Osteocyte (in vitro differentiated cells): ENCODE measurements around the gene PDE4D. TPM values are rescaled to one million over a fixed set of nuclear protein-coding genes. Genes with fewer than 3 reads are reported as not detected.

Experiments used
- DNase-seq: peaks from one replicate; pipeline ENCODE4 v3.0.0; 2021; ENCODE audit warnings: mixed read lengths; ENCODE audit not compliant: unreplicated experiment; ENCODE audit errors: extremely low spot score
- H3K27ac Mint-ChIP-seq: one replicate; pipeline ENCODE4 v1.8.0; 2021; ENCODE audit warnings: mild to moderate bottlenecking, mixed read lengths; ENCODE audit not compliant: unreplicated experiment
- H3K27me3 Mint-ChIP-seq: one replicate; pipeline ENCODE4 v1.8.0; 2021; ENCODE audit warnings: mixed read lengths; ENCODE audit not compliant: unreplicated experiment
- H3K36me3 Mint-ChIP-seq: one replicate; pipeline ENCODE4 v1.8.0; 2021; ENCODE audit warnings: mixed read lengths; ENCODE audit not compliant: unreplicated experiment
- H3K4me1 Mint-ChIP-seq: one replicate; pipeline ENCODE4 v1.8.0; 2021; ENCODE audit warnings: mixed read lengths; ENCODE audit not compliant: unreplicated experiment
- H3K4me3 Mint-ChIP-seq: one replicate; pipeline ENCODE4 v1.8.0; 2021; ENCODE audit warnings: mild to moderate bottlenecking, moderate library complexity, mixed read lengths; ENCODE audit not compliant: unreplicated experiment
- H3K9me3 Mint-ChIP-seq: one replicate; pipeline ENCODE4 v1.8.0; 2021; ENCODE audit warnings: mixed read lengths; ENCODE audit not compliant: unreplicated experiment
- CTCF ChIP-seq: fragments of 200-600 bp; sonication (generic); IDR thresholded peaks from 2 replicates; pipeline ENCODE4 v1.5.0; 2021; ENCODE audit warnings: antibody characterized with exemption, mild to moderate bottlenecking, moderate library complexity
- total RNA-seq: library from RNA; stranded (reverse); gene quantifications from 2 replicates; pipeline ENCODE4 v1.2.1, GENCODE V29; 2021

Gene PDE4D
- total RNA-seq, 1 donor from 2014 or later, result 24.2 TPM

GRCh38 chr5:59503220-59503619, 390.3 kb downstream of the PDE4D start:
- Mint-ChIP-seq H3K27me3 (peaks cover 5% of the 10 kb centered on the region), H3K4me3 (no peak overlapping the region), H3K36me3 (no peaks in the 10 kb centered on the region), H3K27ac (no peak overlapping the region), H3K9me3 (peaks cover 8% of the 10 kb centered on the region), H3K4me1 (no peaks in the 10 kb centered on the region)
- DNase-seq, result no peak
- no peak for TF ChIP-seq CTCF

- no peak for TF ChIP-seq CTCF
- Mint-ChIP-seq H3K27ac (no peak overlapping the region), H3K4me1 (no peaks in the 10 kb centered on the region), H3K36me3 (no peaks in the 10 kb centered on the region), H3K27me3 (peaks cover 5% of the 10 kb centered on the region), H3K9me3 (peaks cover 12% of the 10 kb centered on the region), H3K4me3 (no peak overlapping the region)
- DNase-seq, result no peak
These were observed 392.2 kb downstream of the PDE4D start for GRCh38 chr5:59501316-59501715.

- Mint-ChIP-seq H3K9me3 (peaks cover 12% of the 10 kb centered on the region), H3K4me3 (no peak overlapping the region), H3K36me3 (no peaks in the 10 kb centered on the region), H3K27ac (no peak overlapping the region), H3K27me3 (peaks cover 5% of the 10 kb centered on the region), H3K4me1 (no peaks in the 10 kb centered on the region)
- no peak for TF ChIP-seq CTCF
- no peak for DNase-seq
These were observed 393.5 kb downstream of the PDE4D start for GRCh38 chr5:59500014-59500413.

- peaks cover 3% of the 10 kb centered on the region for H3K27me3 Mint-ChIP-seq
- H3K27ac Mint-ChIP-seq, result no peak overlapping the region
- no peak overlapping the region for H3K4me3 Mint-ChIP-seq
- peaks cover 12% of the 10 kb centered on the region for H3K9me3 Mint-ChIP-seq
- DNase-seq, result no peak
- H3K36me3 Mint-ChIP-seq, result no peaks in the 10 kb centered on the region
- no peaks in the 10 kb centered on the region for H3K4me1 Mint-ChIP-seq
- no peak for TF ChIP-seq CTCF
These were observed 396.3 kb downstream of the PDE4D start for GRCh38 chr5:59497207-59497606.

- DNase-seq, result no peak
- no peaks in the 10 kb centered on the region for H3K4me1 Mint-ChIP-seq
- H3K27ac Mint-ChIP-seq, result no peak overlapping the region
- no peak overlapping the region for H3K4me3 Mint-ChIP-seq
- peak; percentile 43 for TF ChIP-seq CTCF
- peaks cover 12% of the 10 kb centered on the region for H3K9me3 Mint-ChIP-seq
- H3K36me3 Mint-ChIP-seq, result no peaks in the 10 kb centered on the region
- no peaks in the 10 kb centered on the region for H3K27me3 Mint-ChIP-seq
These were observed 396.9 kb downstream of the PDE4D start for GRCh38 chr5:59496524-59497134.
